SH-SY5Y (cell line): ENCODE data around the gene GSTK1.

Experiments used
- GATA2 ChIP-seq: IDR thresholded peaks from 2 replicates; pipeline ENCODE4 v1.6.1; 2011; ENCODE audit warnings: mild to moderate bottlenecking, low read depth, low read length
- GATA3 ChIP-seq: IDR thresholded peaks from 2 replicates; pipeline ENCODE4 v1.6.1; 2011; ENCODE audit warnings: low read depth, mild to moderate bottlenecking, low read length, moderate library complexity

- TF ChIP-seq GATA2 (no peak), GATA3 (no peak)
Observed at GRCh38 chr7:143245123-143245522, 18.1 kb upstream of the GSTK1 start.
